Adrenal gland (tissue), 12 donors: ENCODE measurements around the gene EOLA1. TPM values are rescaled to one million over a fixed set of nuclear protein-coding genes. Genes with fewer than 3 reads are reported as not detected.

Source experiments
- DNase-seq, 7 donors: peaks; one replicate each; pipeline ENCODE4 v3.0.0-alpha.2; 2019 to 2020
- H3K27ac ChIP-seq, 5 donors: fragments of 200-600 bp; sonication (generic) in 4 of 5; 1 replicate in 3 of 5; 2 replicates in 2 of 5; pipeline versions ENCODE4 v1.5.1 to v1.8.0; 2016 to 2020; ENCODE audit warnings: mild to moderate bottlenecking in 1 of 5
- H3K27me3 ChIP-seq: fragments of 200-600 bp; 2 replicates; pipeline ENCODE4 v1.8.0; 2021
- H3K36me3 ChIP-seq, 2 donors: fragments of 200-600 bp; replicated peaks in 1 of 2; 1 replicate in 1 of 2; 2 replicates in 1 of 2; pipeline versions ENCODE4 v1.5.1 to v1.8.0; 2018 to 2022
- H3K4me1 ChIP-seq, 2 donors: fragments of 200-600 bp; replicated peaks in 1 of 2; 1 replicate in 1 of 2; 2 replicates in 1 of 2; pipeline versions ENCODE4 v1.5.1 to v1.8.0; 2018 to 2021
- H3K4me3 ChIP-seq, 4 donors: fragments of 200-600 bp; sonication (generic) in 3 of 4; one replicate each; pipeline ENCODE4 v1.5.1; 2016 to 2018
- H3K9me3 ChIP-seq, 3 donors: fragments of 200-600 bp; sonication (generic) in 1 of 3; replicated peaks in 1 of 3; 1 replicate in 2 of 3; 2 replicates in 1 of 3; pipeline versions ENCODE4 v1.5.1 to v1.8.0; 2016 to 2021
- POLR2A ChIP-seq, 2 donors: fragments of 450-650 bp; IDR thresholded peaks; one replicate each; pipeline ENCODE4 v1.6.1; 2017; ENCODE audit warnings: antibody characterized with exemption in 2 of 2, mild to moderate bottlenecking in 2 of 2, moderate library complexity in 1 of 2
- WGBS, 4 donors: extraction: QIAGEN DNeasy Blood & Tissue Kit in 2 of 4; methylation state at CpG; one replicate each; pipeline versions ENCODE4 v1.1.5 to v1.1.7; 2013 to 2017; 5-methylcytosine and 5-hydroxymethylcytosine counted together
- intact Hi-C, 2 donors: fragments of 100-400 bp; cut with DNase I; formaldehyde crosslinking; loops; one replicate each; pipeline versions ENCODE4 v1.14.1 to v1.15.0; 2022 to 2023
- polyA plus RNA-seq, 3 donors: library from polyadenylated mRNA; stranded (reverse); fragments of 200-250 nt in 2 of 3; fragments of 350-450 nt in 1 of 3; fragmentation: Illumina TruSeq in 1 of 3; extraction: RNeasy Lipid Tissue Mini Kit (QIAGEN cat#74804) in 1 of 3; gene quantifications; one replicate each; pipeline ENCODE4 v1.2.3, GENCODE V29; 2013 to 2014
- total RNA-seq, 9 donors: library from RNA; depleted of rRNA in 4 of 9; stranded (reverse); fragments of >200 nt in 4 of 9; fragments of 120-200 nt in 1 of 9; fragmentation: NEBNext Ultra II Directional in 1 of 9; extraction: Animal tissue kit (Norgen Biotek cat#: 25700) in 1 of 9; gene quantifications; one replicate each; pipeline versions ENCODE4 v1.1.0 to v1.2.4, GENCODE V29; 2013 to 2023
- TF ChIP-seq, protein P1 (sequence below), 6 experiments: fragments of 450-650 bp in 4 of 6; fragments of 200-600 bp in 2 of 6; sonication (generic) in 1 of 6; IDR thresholded peaks; 1 replicate in 5 of 6; 2 replicates in 1 of 6; pipeline versions ENCODE4 v1.5.1 to v1.8.0; 2016 to 2021; ENCODE audit warnings: antibody characterized with exemption in 6 of 6, mild to moderate bottlenecking in 2 of 6, moderate library complexity in 1 of 6
- donor health status: healthy with polysubstance abuse.
- donor health status: Bipolar disorder and iron deficiency.
- donor health status: DM: yes; HTN: yes; CAD: no.
- donor health status: DM: no; HTN: no; CAD: no.
- donor health status: DM: no; HTN: no; CAD: no.
- donor health status: DM: yes; HTN: yes; CAD: no.

The EOLA1 gene
- total and polyA plus RNA-seq, 12 donors = 5.9 to 35.1 (median 22.6) TPM

DNA sequence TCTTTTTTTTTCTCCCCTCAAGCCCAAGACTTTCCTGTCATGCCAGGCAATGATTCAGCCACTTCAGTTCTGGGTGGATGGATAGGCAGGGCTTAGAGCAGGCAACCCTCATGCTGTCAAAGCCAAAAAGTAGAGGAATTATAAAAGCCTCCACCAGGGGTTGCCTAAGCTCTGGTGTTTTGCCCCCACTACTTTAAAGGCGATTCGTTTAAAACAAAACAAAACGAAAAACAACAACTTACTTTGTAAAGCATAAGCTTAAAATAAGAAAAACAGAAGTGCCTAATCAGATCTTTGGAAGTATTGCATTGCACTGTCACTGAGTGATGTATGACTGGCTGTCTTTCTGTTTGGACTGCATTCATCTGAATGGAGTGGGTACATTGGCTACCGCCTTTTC, 30.4 kb upstream of the EOLA1 start:
- no peak overlapping the region for H3K4me3 ChIP-seq
- TF ChIP-seq, protein P1, sequence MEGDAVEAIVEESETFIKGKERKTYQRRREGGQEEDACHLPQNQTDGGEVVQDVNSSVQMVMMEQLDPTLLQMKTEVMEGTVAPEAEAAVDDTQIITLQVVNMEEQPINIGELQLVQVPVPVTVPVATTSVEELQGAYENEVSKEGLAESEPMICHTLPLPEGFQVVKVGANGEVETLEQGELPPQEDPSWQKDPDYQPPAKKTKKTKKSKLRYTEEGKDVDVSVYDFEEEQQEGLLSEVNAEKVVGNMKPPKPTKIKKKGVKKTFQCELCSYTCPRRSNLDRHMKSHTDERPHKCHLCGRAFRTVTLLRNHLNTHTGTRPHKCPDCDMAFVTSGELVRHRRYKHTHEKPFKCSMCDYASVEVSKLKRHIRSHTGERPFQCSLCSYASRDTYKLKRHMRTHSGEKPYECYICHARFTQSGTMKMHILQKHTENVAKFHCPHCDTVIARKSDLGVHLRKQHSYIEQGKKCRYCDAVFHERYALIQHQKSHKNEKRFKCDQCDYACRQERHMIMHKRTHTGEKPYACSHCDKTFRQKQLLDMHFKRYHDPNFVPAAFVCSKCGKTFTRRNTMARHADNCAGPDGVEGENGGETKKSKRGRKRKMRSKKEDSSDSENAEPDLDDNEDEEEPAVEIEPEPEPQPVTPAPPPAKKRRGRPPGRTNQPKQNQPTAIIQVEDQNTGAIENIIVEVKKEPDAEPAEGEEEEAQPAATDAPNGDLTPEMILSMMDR (IDR thresholded peaks at IDR 0.05) = no peak
- TF ChIP-seq POLR2A (IDR thresholded peaks at IDR 0.05) = no peak
- peaks cover 8% of the 10 kb centered on the region for H3K27me3 ChIP-seq
- H3K4me1 ChIP-seq = no peaks in the 10 kb centered on the region
- no peak for DNase-seq
- H3K27ac ChIP-seq = no peak overlapping the region
- WGBS, 4 donors = 19 to 44% (median 27%) methylated on average over 4 of the region's 4 CpGs
- intact Hi-C loops = no loop called here
- no peaks in the 10 kb centered on the region for H3K9me3 ChIP-seq
- H3K36me3 ChIP-seq = no peaks in the 10 kb centered on the region

DNA sequence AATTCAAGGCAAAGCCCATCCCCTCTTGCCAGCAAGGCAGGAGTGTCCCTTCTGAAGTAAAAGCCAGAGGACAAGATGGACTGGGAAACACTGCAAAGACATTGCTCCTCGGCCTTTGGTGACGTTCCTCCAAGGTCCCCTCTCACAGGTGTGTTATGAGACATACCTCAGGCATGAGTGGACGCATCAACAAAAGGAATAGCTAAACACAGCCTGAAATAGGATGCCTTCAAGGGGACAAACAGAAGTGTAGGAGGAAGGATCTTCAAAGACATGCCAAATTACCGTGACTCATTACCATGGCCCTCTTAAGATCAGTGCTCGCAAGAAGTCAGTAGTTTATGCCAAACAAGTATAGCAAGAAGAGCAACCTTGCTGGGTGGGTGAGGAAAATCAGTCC, 29.7 kb upstream of the EOLA1 start:
- H3K4me1 ChIP-seq = no peaks in the 10 kb centered on the region
- DNase-seq = no peak
- H3K27ac ChIP-seq = no peak overlapping the region
- 65 to 79% (median 69%) methylated on average over 5 of the region's 5 CpGs for WGBS, 4 donors
- no peaks in the 10 kb centered on the region for H3K9me3 ChIP-seq
- peaks cover 8% of the 10 kb centered on the region for H3K27me3 ChIP-seq
- H3K36me3 ChIP-seq = no peaks in the 10 kb centered on the region
- intact Hi-C loops = no loop called here
- no peak overlapping the region for H3K4me3 ChIP-seq
- TF ChIP-seq, protein P1 (IDR thresholded peaks at IDR 0.05) = no peak
- no peak for TF ChIP-seq POLR2A (IDR thresholded peaks at IDR 0.05)

DNA sequence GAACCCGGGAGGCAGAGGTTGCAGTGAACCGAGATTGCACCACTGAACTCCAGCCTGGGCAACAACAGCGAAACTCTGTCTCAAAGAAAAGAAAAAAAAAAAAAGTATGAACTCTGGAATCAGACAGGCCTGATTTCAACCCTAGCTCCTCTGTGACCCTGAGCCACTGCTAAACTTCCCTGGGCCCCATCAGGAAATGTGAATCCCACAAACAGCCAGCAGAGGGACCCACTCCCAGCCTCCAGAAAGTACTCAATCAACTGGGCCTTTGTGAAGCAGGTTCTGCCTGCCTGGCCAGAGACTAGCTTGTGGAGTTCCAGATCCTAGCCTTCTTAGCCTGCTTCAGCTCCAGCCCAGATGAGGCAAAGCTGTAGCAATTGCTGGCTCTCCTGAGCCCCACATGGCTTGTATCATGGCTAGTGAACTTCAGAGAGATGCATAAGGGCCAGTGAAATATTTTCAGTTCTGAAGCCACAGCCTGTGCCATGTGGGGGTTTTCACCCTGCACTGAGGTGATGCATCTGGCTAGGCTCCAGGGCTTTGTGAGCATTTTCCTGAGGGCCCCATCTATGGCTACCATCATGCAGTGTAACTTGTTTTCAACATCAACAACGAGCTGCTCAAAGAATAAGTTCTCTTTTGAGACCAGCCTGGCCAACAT, 28.5 kb upstream of the EOLA1 start:
- Histone ChIP-seq H3K4me3 (no peak overlapping the region), H3K4me1 (no peaks in the 10 kb centered on the region), H3K9me3 (no peaks in the 10 kb centered on the region), H3K27ac (no peak overlapping the region), H3K27me3 (peaks cover 8% of the 10 kb centered on the region), H3K36me3 (no peaks in the 10 kb centered on the region)
- peak; percentile 43 to 79 (median 59) for DNase-seq
- intact Hi-C loops = no loop called here
- WGBS, 4 donors = 52 to 83% (median 63%) methylated on average over 3 to 4 of the region's 4 CpGs
- no peak for TF ChIP-seq POLR2A (IDR thresholded peaks at IDR 0.05)
- TF ChIP-seq, protein P1 (IDR thresholded peaks at IDR 0.05) = peak; percentile 32 to 61 (median 48)

DNA sequence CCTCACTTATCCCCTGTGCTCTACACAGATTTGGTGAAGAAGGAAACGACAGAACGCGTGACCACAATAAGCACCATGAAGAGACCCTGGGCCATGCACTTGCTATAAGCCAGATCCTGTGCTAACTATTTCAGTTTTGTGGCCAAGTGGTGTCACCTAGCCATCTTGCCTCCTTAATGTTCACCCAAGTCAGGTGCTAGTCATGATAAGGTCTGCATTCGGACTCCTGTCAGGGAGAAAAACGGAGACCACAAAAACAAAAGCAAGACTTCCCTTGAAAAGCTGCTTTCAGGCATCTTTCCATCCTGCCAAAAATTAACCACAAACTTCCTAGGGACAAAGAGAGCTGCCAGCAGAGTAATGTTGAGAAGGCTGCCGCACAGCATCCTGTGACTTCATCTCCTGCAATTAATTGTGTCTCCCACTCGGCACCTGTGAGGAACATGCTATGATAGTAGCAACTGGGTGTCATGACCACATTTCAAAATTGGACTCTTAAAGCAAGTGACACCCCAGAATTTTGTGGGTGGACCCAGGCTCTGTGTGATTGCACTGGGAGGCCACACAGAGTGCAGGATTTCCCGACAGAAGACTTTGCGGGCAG, 26.9 kb upstream of the EOLA1 start:
- no peak overlapping the region for H3K27ac ChIP-seq
- H3K4me3 ChIP-seq = no peak overlapping the region
- H3K9me3 ChIP-seq = no peaks in the 10 kb centered on the region
- H3K27me3 ChIP-seq = peaks cover 8% of the 10 kb centered on the region
- intact Hi-C loops = no loop called here
- no peaks in the 10 kb centered on the region for H3K36me3 ChIP-seq
- TF ChIP-seq, protein P1 (IDR thresholded peaks at IDR 0.05) = no peak
- no peak for TF ChIP-seq POLR2A (IDR thresholded peaks at IDR 0.05)
- DNase-seq = peak in 1 of 7 donors; percentile 35
- WGBS, 4 donors = 67 to 76% (median 73%) methylated on average over 5 to 9 of the region's 9 CpGs
- H3K4me1 ChIP-seq = no peaks in the 10 kb centered on the region
